H1 (cell line): ENCODE data around the gene RASL11B. TPM values are rescaled to one million over a fixed set of nuclear protein-coding genes. Genes with fewer than 3 reads are reported as not detected.

Experiments
- CTCF ChIA-PET: fragments of 300-600 bp; sonication (Branson Sonifier 250); formaldehyde crosslinking; loops from one replicate; lab custom pipeline; 2021; ENCODE audit not compliant: partially characterized antibody; lab: Charles Lee
- POLR2A ChIA-PET: fragments of 300-600 bp; sonication (Branson Sonifier 250); formaldehyde crosslinking; loops from one replicate; lab custom pipeline; 2021; ENCODE audit warnings: inconsistent platforms; ENCODE audit not compliant: partially characterized antibody; lab: Charles Lee
- DNase-seq, 2 experiments: peaks; one replicate each; pipeline versions ENCODE4 v3.0.0 to v3.0.0-alpha.2; 2010 to 2022; ENCODE audit warnings: low spot score in 2 of 2, low read depth in 1 of 2, mixed read lengths in 1 of 2
- FAIRE-seq: peaks from 2 replicates; lab custom pipeline; 2011; peaks lifted over from hg19 to GRCh38; lab: Jason Lieb, UNC
- H2AFZ ChIP-seq: 2 replicates; pipeline ENCODE4 v1.8.1; 2012; ENCODE audit warnings: low read length, inconsistent platforms
- H2AK5ac ChIP-seq: 2 replicates; pipeline ENCODE4 v1.6.1; 2013; ENCODE audit warnings: low read depth, low read length
- H2BK120ac ChIP-seq: replicated peaks from 2 replicates; pipeline ENCODE3; 2013; ENCODE audit warnings: low read depth, low read length, inconsistent platforms
- H2BK12ac ChIP-seq: 2 replicates; pipeline ENCODE4 v1.6.1; 2013; ENCODE audit warnings: low read depth, low read length
- H2BK15ac ChIP-seq: 2 replicates; pipeline ENCODE4 v1.6.1; 2013; ENCODE audit warnings: low read length
- H2BK20ac ChIP-seq: 2 replicates; pipeline ENCODE4 v1.6.1; 2013; ENCODE audit warnings: low read length
- H2BK5ac ChIP-seq: 2 replicates; pipeline ENCODE4 v1.6.1; 2013; ENCODE audit warnings: low read depth, low read length
- H3K14ac ChIP-seq: 2 replicates; pipeline ENCODE4 v1.6.1; 2013; ENCODE audit warnings: inconsistent platforms; ENCODE audit not compliant: insufficient read length
- H3K18ac ChIP-seq: 2 replicates; pipeline ENCODE4 v1.6.1; 2013; ENCODE audit warnings: low read length; ENCODE audit errors: extremely low read depth
- H3K23ac ChIP-seq: 2 replicates; pipeline ENCODE4 v1.6.1; 2013; ENCODE audit warnings: inconsistent platforms; ENCODE audit not compliant: insufficient read length
- H3K23me2 ChIP-seq: 2 replicates; pipeline ENCODE4 v1.6.1; 2013; ENCODE audit warnings: low read depth, low read length
- H3K27ac ChIP-seq: 2 replicates; pipeline ENCODE4 v1.6.1; 2011; ENCODE audit warnings: low read depth, low read length, inconsistent platforms
- H3K27me3 ChIP-seq, 4 experiments: replicated peaks in 1 of 4; 1 replicate in 1 of 4; 2 replicates in 3 of 4; pipeline versions ENCODE4 v1.6.1 to v1.8.1; 2011 to 2013; ENCODE audit warnings: low read length in 3 of 4, mild to moderate bottlenecking in 3 of 4, inconsistent platforms in 2 of 4, mixed read lengths in 2 of 4, moderate library complexity in 1 of 4; ENCODE audit not compliant: control insufficient read depth in 3 of 4, insufficient read depth in 3 of 4; ENCODE audit errors: extremely low read depth in 1 of 4
- H3K36me3 ChIP-seq, 4 experiments: 2 replicates each; pipeline versions ENCODE4 v1.6.1 to v1.8.1; 2011 to 2013; ENCODE audit warnings: mild to moderate bottlenecking in 4 of 4, low read length in 3 of 4, moderate library complexity in 2 of 4, control low read depth in 1 of 4, inconsistent platforms in 1 of 4; ENCODE audit not compliant: insufficient read depth in 4 of 4, control insufficient read depth in 2 of 4
- H3K4ac ChIP-seq: replicated peaks from 2 replicates; pipeline ENCODE3; 2013; ENCODE audit warnings: low read length, low read depth, mixed read lengths, inconsistent platforms; ENCODE audit not compliant: insufficient read length
- H3K4me1 ChIP-seq, 4 experiments: replicated peaks in 1 of 4; 1 replicate in 1 of 4; 2 replicates in 3 of 4; pipeline versions ENCODE4 v1.6.1 to v1.8.1; 2011 to 2013; ENCODE audit warnings: low read length in 3 of 4, inconsistent platforms in 2 of 4, mixed read lengths in 1 of 4; ENCODE audit not compliant: insufficient read depth in 4 of 4, control insufficient read depth in 3 of 4
- H3K4me2 ChIP-seq, 2 experiments: 2 replicates each; pipeline versions ENCODE4 v1.6.1 to v1.8.1; 2011 to 2013; ENCODE audit warnings: low read depth in 2 of 2, low read length in 2 of 2, control low read depth in 1 of 2, inconsistent platforms in 1 of 2, mild to moderate bottlenecking in 1 of 2; ENCODE audit not compliant: insufficient read depth in 1 of 2
- H3K4me3 ChIP-seq, 4 experiments: fragments of 200-600, 300-600 bp in 1 of 4; sonication (generic), shearing (Covaris generic), sonication (Bioruptor Twin) in 1 of 4; 2 replicates each; pipeline versions ENCODE4 v1.5.1 to v1.8.1; 2011 to 2016; ENCODE audit warnings: low read length in 4 of 4, low read depth in 3 of 4, control low read depth in 2 of 4, inconsistent platforms in 2 of 4, mild to moderate bottlenecking in 2 of 4, mixed read lengths in 1 of 4, moderate library complexity in 1 of 4; ENCODE audit not compliant: insufficient read depth in 2 of 4; ENCODE audit errors: extremely low read depth in 1 of 4
- H3K56ac ChIP-seq: replicated peaks from 2 replicates; pipeline ENCODE3; 2013; ENCODE audit warnings: low read depth, mild to moderate bottlenecking, mixed read lengths, low read length, inconsistent platforms; ENCODE audit not compliant: insufficient read length
- H3K79me1 ChIP-seq: 2 replicates; pipeline ENCODE4 v1.6.1; 2013; ENCODE audit warnings: low read depth, low read length, control low read depth
- H3K79me2 ChIP-seq, 2 experiments: 2 replicates each; pipeline versions ENCODE4 v1.6.1 to v1.8.1; 2012 to 2013; ENCODE audit warnings: low read length in 2 of 2, mild to moderate bottlenecking in 2 of 2, inconsistent platforms in 1 of 2; ENCODE audit not compliant: insufficient read depth in 2 of 2, control insufficient read depth in 1 of 2
- H3K9ac ChIP-seq, 4 experiments: replicated peaks in 1 of 4; 1 replicate in 1 of 4; 2 replicates in 3 of 4; pipeline versions ENCODE4 v1.6.1 to v1.8.1; 2011 to 2013; ENCODE audit warnings: low read depth in 3 of 4, low read length in 3 of 4, control low read depth in 2 of 4, mild to moderate bottlenecking in 2 of 4, moderate library complexity in 2 of 4, inconsistent platforms in 1 of 4; ENCODE audit errors: extremely low read depth in 1 of 4
- H3K9me3 ChIP-seq, 2 experiments: 2 replicates each; pipeline versions ENCODE4 v1.6.1 to v1.8.1; 2012 to 2013; ENCODE audit warnings: mild to moderate bottlenecking in 2 of 2, moderate library complexity in 2 of 2, control low read depth in 1 of 2, inconsistent platforms in 1 of 2, low read depth in 1 of 2, low read length in 1 of 2, mixed read lengths in 1 of 2; ENCODE audit not compliant: insufficient read depth in 2 of 2
- H4K20me1 ChIP-seq, 2 experiments: replicated peaks in 1 of 2; 2 replicates each; pipeline versions ENCODE3 to v1.8.1; 2011 to 2013; ENCODE audit warnings: inconsistent platforms in 2 of 2, low read length in 2 of 2, mild to moderate bottlenecking in 1 of 2; ENCODE audit not compliant: insufficient read depth in 2 of 2, control insufficient read depth in 1 of 2
- H4K5ac ChIP-seq: 2 replicates; pipeline ENCODE4 v1.6.1; 2013; ENCODE audit warnings: low read length, low read depth, mixed read lengths, inconsistent platforms; ENCODE audit not compliant: insufficient read length
- H4K8ac ChIP-seq: 2 replicates; pipeline ENCODE4 v1.8.0; 2013; ENCODE audit warnings: mild to moderate bottlenecking, moderate library complexity, low read length, inconsistent platforms; ENCODE audit not compliant: insufficient read depth; ENCODE audit errors: extremely low read depth
- H4K91ac ChIP-seq: replicated peaks from 2 replicates; pipeline ENCODE3; 2013; ENCODE audit warnings: low read length, mixed read lengths, inconsistent platforms; ENCODE audit not compliant: insufficient read length
- BRCA1 ChIP-seq: IDR thresholded peaks from 2 replicates; pipeline ENCODE4 v1.6.1; 2012; ENCODE audit warnings: low read depth, low read length, improper control_type of control experiment
- CTBP2 ChIP-seq: IDR thresholded peaks from 2 replicates; pipeline ENCODE4 v1.7.0; 2011; ENCODE audit warnings: borderline replicate concordance, mild to moderate bottlenecking, moderate library complexity, mixed read lengths, low read length; ENCODE audit not compliant: insufficient read depth, insufficient read length
- FOSL1 ChIP-seq: IDR thresholded peaks from 2 replicates; pipeline ENCODE4 v1.6.1; 2011; ENCODE audit warnings: mild to moderate bottlenecking, low read depth, low read length, moderate library complexity; ENCODE audit not compliant: insufficient read depth
- GTF2F1 ChIP-seq: IDR thresholded peaks from 2 replicates; pipeline ENCODE4 v1.6.1; 2012; ENCODE audit warnings: low read depth, low read length, improper control_type of control experiment, borderline replicate concordance
- POLR2A ChIP-seq, 2 experiments: IDR thresholded peaks; 1 replicate in 1 of 2; 2 replicates in 1 of 2; pipeline ENCODE4 v1.6.1; 2011; ENCODE audit warnings: low read depth in 2 of 2, low read length in 2 of 2, mild to moderate bottlenecking in 2 of 2; ENCODE audit errors: control extremely low read depth in 1 of 2
- RAD21 ChIP-seq, 2 experiments: IDR thresholded peaks in 1 of 2; conservative IDR thresholded peaks in 1 of 2; 2 replicates each; pipeline ENCODE4 v1.6.1; 2011; ENCODE audit warnings: low read depth in 2 of 2, low read length in 2 of 2, improper control_type of control experiment in 1 of 2, inconsistent platforms in 1 of 2, mild to moderate bottlenecking in 1 of 2, moderate library complexity in 1 of 2
- RBBP5 ChIP-seq: IDR thresholded peaks from 2 replicates; pipeline ENCODE4 v1.7.1; 2012; ENCODE audit warnings: low read depth, mild to moderate bottlenecking, inconsistent platforms, low read length, moderate library complexity, borderline replicate concordance
- SAP30 ChIP-seq: fragments of 300-600 bp; sonication (generic); IDR thresholded peaks from 2 replicates; pipeline ENCODE4 v1.7.1; 2012; ENCODE audit warnings: low read length, moderate library complexity, mild to moderate bottlenecking, inconsistent platforms; ENCODE audit not compliant: insufficient read depth, insufficient replicate concordance
- WGBS, 2 experiments: shearing (Covaris generic) in 1 of 2; methylation state at CpG; one replicate each; pipeline versions ENCODE4 v1.1.6 to v1.1.7; 2013 to 2015; ENCODE audit warnings: low lambda C conversion rate in 2 of 2, mixed read lengths in 2 of 2, inconsistent platforms in 1 of 2, low coverage in 1 of 2, missing lambda C conversion rate in 1 of 2; ENCODE audit not compliant: insufficient replicate concordance in 2 of 2, insufficient coverage in 1 of 2, insufficient read length in 1 of 2; ENCODE audit errors: extremely low coverage in 1 of 2, missing lambda C conversion rate in 1 of 2; 5-methylcytosine and 5-hydroxymethylcytosine counted together
- polyA plus RNA-seq, 7 experiments: library from polyadenylated mRNA; depleted of rRNA in 3 of 7; stranded (reverse) in 5 of 7; unstranded in 2 of 7; fragments of >200 nt in 5 of 7; fragments of 200-250 nt in 2 of 7; gene quantifications; 1 replicate in 5 of 7; 2 replicates in 1 of 7; 4 replicates in 1 of 7; pipeline versions ENCODE4 v1.2.1 to v1.2.3, GENCODE V29; 2011 to 2013; ENCODE audit warnings: missing spikeins in 2 of 7, mixed read lengths in 2 of 7
- total RNA-seq: library from RNA; stranded (reverse); fragmentation: NEBNext Ultra II Directional; extraction: Animal tissue kit (Norgen Biotek cat#: 25700); gene quantifications from 2 replicates; pipeline ENCODE4 v1.2.1, GENCODE V29; 2021
- TF ChIP-seq, protein P1 (sequence below), 3 experiments: IDR thresholded peaks; 1 replicate in 2 of 3; 2 replicates in 1 of 3; pipeline versions ENCODE4 v1.5.1 to v1.6.1; 2011; ENCODE audit warnings: low read length in 3 of 3, mild to moderate bottlenecking in 3 of 3, inconsistent platforms in 2 of 3, low read depth in 1 of 3, moderate library complexity in 1 of 3; ENCODE audit not compliant: insufficient read depth in 1 of 3; ENCODE audit errors: control extremely low read depth in 1 of 3

Gene RASL11B
- total and polyA plus RNA-seq, 2 of the 8 experiments (the other 6 are each of a cell fraction or from before 2014, with no cell fraction given), result 49.8 to 75.5 TPM

DNA sequence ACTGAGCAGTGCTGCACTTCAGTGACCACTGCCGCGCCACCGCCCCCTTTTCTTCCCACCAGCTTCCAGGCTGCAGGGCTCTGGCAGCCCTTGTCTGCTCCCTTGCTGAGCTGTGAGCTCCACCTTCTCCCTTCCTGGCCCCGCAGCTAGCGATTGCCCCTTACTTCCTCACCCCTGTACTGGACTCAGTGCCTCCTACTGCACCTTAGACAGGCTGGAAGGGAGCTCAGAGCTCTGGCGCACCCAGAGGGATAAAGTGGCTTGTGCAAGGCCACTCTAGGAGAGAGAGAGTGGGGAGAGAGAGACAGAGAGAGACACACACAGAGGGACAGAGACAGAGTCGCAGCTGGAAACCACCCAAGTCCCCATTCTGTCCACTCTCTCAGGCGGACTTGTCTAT lies 6.0 kb downstream of the RASL11B start:
- ChIA-PET CTCF (interaction anchor here (0.5 to 1.9 kb wide), 12 partner anchors 22 to 192 kb away, joined by 3 to 7 read pairs (median 4); no protein-coding TSS in a partner anchor), POLR2A (interaction anchor here (0.5 to 11.0 kb wide), 25 partner anchors 9 to 394 kb away, joined by 3 to 165 read pairs (median 4); partner anchors contain the start of gene USP46)
- WGBS, 2 experiments, result 76% methylated on average over 8 of the region's 8 CpGs; no CpG with 5 or more reads in 1 of the 2 experiments
- Histone ChIP-seq H3K23ac (no peak overlapping the region), H2AK5ac (no peak overlapping the region), H3K23me2 (no peaks in the 10 kb centered on the region; the same call in 1 of the 2 replicates), H3K4me2 (0 out of 4 replicates have a peak overlapping the region, but pooled peaks of 1 of the 2 experiments have one; percentile 1), H2BK5ac (peak overlapping the region; percentile 38; the same call in 1 of the 2 replicates), H3K79me2 (peaks cover under 1 to 22% of the 10 kb centered on the region in 2 experiments; a peak in 3 of 4 replicates), H3K36me3 (peaks cover 16 to 47% (median 33%) of the 10 kb centered on the region in 4 experiments), H4K20me1 (peaks cover 14 to 17% of the 10 kb centered on the region in 2 experiments), H3K9ac (no peak overlapping the region), H3K27me3 (no peaks in the 10 kb centered on the region; a peak in 2 of 7 replicates), H4K8ac (no peak overlapping the region; the same call in 1 of the 2 replicates), H3K79me1 (peaks cover 4% of the 10 kb centered on the region; the same call in 1 of the 2 replicates), H4K91ac (no peak overlapping the region), H2AFZ (no peak overlapping the region), H2BK120ac (no peak overlapping the region), H3K27ac (no peak overlapping the region), H3K9me3 (no peaks in the 10 kb centered on the region), H3K18ac (no peak overlapping the region), H3K56ac (no peak overlapping the region), H4K5ac (no peak overlapping the region), H3K4ac (no peak overlapping the region), H3K4me1 (peaks cover 6 to 21% (median 10%) of the 10 kb centered on the region in 4 experiments), H2BK12ac (no peak overlapping the region; the same call in 1 of the 2 replicates), H3K14ac (no peak overlapping the region), H2BK20ac (no peak overlapping the region), H3K4me3 (no peak overlapping the region), H2BK15ac (no peak overlapping the region)
- no peak for DNase-seq
- no peak for FAIRE-seq
- TF ChIP-seq, protein P1, sequence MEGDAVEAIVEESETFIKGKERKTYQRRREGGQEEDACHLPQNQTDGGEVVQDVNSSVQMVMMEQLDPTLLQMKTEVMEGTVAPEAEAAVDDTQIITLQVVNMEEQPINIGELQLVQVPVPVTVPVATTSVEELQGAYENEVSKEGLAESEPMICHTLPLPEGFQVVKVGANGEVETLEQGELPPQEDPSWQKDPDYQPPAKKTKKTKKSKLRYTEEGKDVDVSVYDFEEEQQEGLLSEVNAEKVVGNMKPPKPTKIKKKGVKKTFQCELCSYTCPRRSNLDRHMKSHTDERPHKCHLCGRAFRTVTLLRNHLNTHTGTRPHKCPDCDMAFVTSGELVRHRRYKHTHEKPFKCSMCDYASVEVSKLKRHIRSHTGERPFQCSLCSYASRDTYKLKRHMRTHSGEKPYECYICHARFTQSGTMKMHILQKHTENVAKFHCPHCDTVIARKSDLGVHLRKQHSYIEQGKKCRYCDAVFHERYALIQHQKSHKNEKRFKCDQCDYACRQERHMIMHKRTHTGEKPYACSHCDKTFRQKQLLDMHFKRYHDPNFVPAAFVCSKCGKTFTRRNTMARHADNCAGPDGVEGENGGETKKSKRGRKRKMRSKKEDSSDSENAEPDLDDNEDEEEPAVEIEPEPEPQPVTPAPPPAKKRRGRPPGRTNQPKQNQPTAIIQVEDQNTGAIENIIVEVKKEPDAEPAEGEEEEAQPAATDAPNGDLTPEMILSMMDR (IDR thresholded peaks at IDR 0.05; ENCODE audit: control extremely low read depth in 1 of 3, insufficient read depth in 1 of 3, low read depth in 1 of 3, low read length in 3 of 3), result peak; percentile 8 to 44 (median 34); a peak in 3 of 4 replicates
- TF ChIP-seq RAD21 (IDR thresholded peaks at IDR 0.05 in 1 of 2, conservative IDR thresholded peaks at IDR 0.05 in 1 of 2; ENCODE audit: low read depth in 2 of 2, low read length in 2 of 2), result peak; percentile 56 to 60
- TF ChIP-seq POLR2A (IDR thresholded peaks at IDR 0.05; ENCODE audit: control extremely low read depth in 1 of 2, low read depth in 2 of 2, low read length in 2 of 2), result peak in 1 of 2 experiments; percentile 12; a peak in 2 of 3 replicates
- TF ChIP-seq FOSL1, result no peak
- TF ChIP-seq BRCA1, result no peak
- no peak for TF ChIP-seq SAP30
- TF ChIP-seq GTF2F1, result no peak
- peak; percentile 32 for TF ChIP-seq CTBP2
- TF ChIP-seq RBBP5, result no peak
